HCT116 (cell line): ENCODE data around the gene CFAP119. TPM values are rescaled to one million over a fixed set of nuclear protein-coding genes. Genes with fewer than 3 reads are reported as not detected.

ENCODE experiments used
- ATAC-seq: fragments of 200-7000 bp; cut with Tn5 transposase; 2 replicates; pipeline ENCODE4 v1.9.1; 2020; ENCODE audit warnings: mild to moderate bottlenecking, moderate library complexity
- BruUV-seq: library from RNA; stranded (reverse); fragments of 400-500 nt; replicated peaks from 2 replicates; lab custom pipeline; 2021; lab: Mats Ljungman, UMichigan
- CTCF ChIA-PET: fragments of 300-600 bp; sonication (Branson Sonifier 250); formaldehyde crosslinking; loops from one replicate; lab custom pipeline; 2021; ENCODE audit warnings: antibody characterized with exemption; lab: Charles Lee
- POLR2A ChIA-PET: fragments of 300-600, 350-600 bp; sonication (Branson Sonifier 250); formaldehyde crosslinking; loops from one replicate; lab custom pipeline; 2021; ENCODE audit warnings: antibody characterized with exemption; lab: Charles Lee
- RAD21 ChIA-PET, 2 experiments: fragments of 300-600 bp; sonication (Branson Sonifier 250); formaldehyde crosslinking; loops; one replicate each; lab custom pipeline; 2023; ENCODE audit warnings: low total read pairs in 2 of 2; ENCODE audit not compliant: uncharacterized antibody in 2 of 2, unreplicated experiment in 2 of 2, low non-redundant PET in 1 of 2; lab: Charles Lee
- DNase-seq: peaks from one replicate; pipeline ENCODE4 v3.0.0-alpha.2; 2010; ENCODE audit warnings: low read depth, low spot score
- H2AFZ ChIP-seq: fragments of 200-600 bp; shearing (Covaris generic), sonication (generic); 2 replicates; pipeline ENCODE4 v1.6.1; 2017; ENCODE audit warnings: low read depth, mixed run types, mixed read lengths, antibody characterized with exemption, low read length; ENCODE audit not compliant: poor library complexity, severe bottlenecking
- H3K27ac ChIP-seq: 2 replicates; pipeline ENCODE4 v1.5.1; 2012; ENCODE audit warnings: low read depth, low read length
- H3K27me3 ChIP-seq: fragments of 200-600 bp; sonication (generic); 2 replicates; pipeline ENCODE4 v1.6.1; 2016; ENCODE audit warnings: mixed run types, low read length, mixed read lengths; ENCODE audit not compliant: insufficient read depth
- H3K36me3 ChIP-seq, 2 experiments: fragments of 200-500 bp in 1 of 2; fragments of 200-600 bp in 1 of 2; sonication (Bioruptor generic) in 1 of 2; sonication (generic) in 1 of 2; 2 replicates each; pipeline versions ENCODE4 v1.5.1 to v1.6.1; 2014 to 2016; ENCODE audit warnings: low read length in 2 of 2, inconsistent platforms in 1 of 2, mixed read lengths in 1 of 2, mixed run types in 1 of 2; ENCODE audit not compliant: insufficient read depth in 2 of 2, control insufficient read depth in 1 of 2
- H3K4me1 ChIP-seq, 2 experiments: fragments of 200-600 bp in 1 of 2; sonication (generic) in 1 of 2; 2 replicates each; pipeline versions ENCODE4 v1.5.1 to v1.6.1; 2012 to 2017; ENCODE audit warnings: low read length in 2 of 2, inconsistent platforms in 1 of 2, mild to moderate bottlenecking in 1 of 2, mixed read lengths in 1 of 2, mixed run types in 1 of 2, moderate library complexity in 1 of 2; ENCODE audit not compliant: insufficient read depth in 2 of 2, control insufficient read depth in 1 of 2
- H3K4me2 ChIP-seq: fragments of 200-600 bp; sonication (generic); 2 replicates; pipeline ENCODE4 v1.6.1; 2017; ENCODE audit warnings: mixed run types, low read length, mixed read lengths
- H3K4me3 ChIP-seq, 2 experiments: fragments of 200-600 bp in 1 of 2; sonication (generic) in 1 of 2; replicated peaks in 1 of 2; 2 replicates each; pipeline ENCODE4 v1.5.1; 2011 to 2016; ENCODE audit warnings: low read length in 2 of 2, control low read depth in 1 of 2, low read depth in 1 of 2, mild to moderate bottlenecking in 1 of 2, mixed read lengths in 1 of 2, mixed run types in 1 of 2
- H3K79me2 ChIP-seq: fragments of 200-600 bp; sonication (generic); 2 replicates; pipeline ENCODE4 v1.6.1; 2017; ENCODE audit warnings: mild to moderate bottlenecking, mixed run types, low read length, moderate library complexity, mixed read lengths; ENCODE audit not compliant: insufficient read depth
- H3K9ac ChIP-seq: fragments of 200-600 bp; sonication (generic); 2 replicates; pipeline ENCODE4 v1.6.1; 2016; ENCODE audit warnings: low read length, mixed read lengths
- H3K9me2 ChIP-seq: fragments of 200-600 bp; sonication (generic), shearing (Covaris generic); 2 replicates; pipeline ENCODE4 v1.6.1; 2017; ENCODE audit warnings: mixed run types, mild to moderate bottlenecking, moderate library complexity; ENCODE audit not compliant: insufficient read depth
- H3K9me3 ChIP-seq, 2 experiments: fragments of 200-500 bp in 1 of 2; fragments of 200-600 bp in 1 of 2; sonication (Bioruptor generic) in 1 of 2; sonication (generic) in 1 of 2; 2 replicates each; pipeline ENCODE4 v1.6.1; 2014 to 2017; ENCODE audit warnings: low read length in 2 of 2, mixed read lengths in 2 of 2, inconsistent platforms in 1 of 2, low read depth in 1 of 2, mild to moderate bottlenecking in 1 of 2, mixed run types in 1 of 2, moderate library complexity in 1 of 2; ENCODE audit not compliant: control insufficient read depth in 1 of 2, insufficient read depth in 1 of 2
- H4K20me1 ChIP-seq: fragments of 200-600 bp; sonication (generic), shearing (Covaris generic); 2 replicates; pipeline ENCODE4 v1.6.1; 2017; ENCODE audit warnings: mixed run types, mild to moderate bottlenecking, moderate library complexity; ENCODE audit not compliant: insufficient read depth
- CEBPB ChIP-seq: IDR thresholded peaks from 2 replicates; pipeline ENCODE4 v1.6.1; 2012; ENCODE audit warnings: low read depth
- ELF1 ChIP-seq: IDR thresholded peaks from 2 replicates; pipeline ENCODE4 v1.6.1; 2012; ENCODE audit warnings: low read depth, borderline replicate concordance
- EZH2 ChIP-seq: fragments of 200-600 bp; sonication (generic); IDR thresholded peaks from 2 replicates; pipeline ENCODE4 v1.6.1; 2017; ENCODE audit warnings: antibody characterized with exemption, mixed run types
- SIN3A ChIP-seq: IDR thresholded peaks from 2 replicates; pipeline ENCODE4 v1.6.1; 2012; ENCODE audit warnings: low read depth
- SP1 ChIP-seq: IDR thresholded peaks from 2 replicates; pipeline ENCODE4 v1.6.1; 2012; ENCODE audit warnings: low read depth
- SRF ChIP-seq: IDR thresholded peaks from 2 replicates; pipeline ENCODE4 v1.6.1; 2012; ENCODE audit warnings: low read depth
- YY1 ChIP-seq: IDR thresholded peaks from 2 replicates; pipeline ENCODE4 v1.6.1; 2011; ENCODE audit warnings: low read length, low read depth, moderate library complexity, mild to moderate bottlenecking; ENCODE audit not compliant: insufficient replicate concordance; ENCODE audit errors: extremely low read depth
- ZFX ChIP-seq: fragments of 450-650 bp; IDR thresholded peaks from 2 replicates; pipeline ENCODE4 v1.6.1; 2017
- intact Hi-C: fragments of 100-400 bp; cut with micrococcal nuclease; formaldehyde crosslinking; loops from 2 replicates; pipeline ENCODE4 v1.10.0; 2022
- total RNA-seq: library from RNA; stranded (reverse); gene quantifications from one replicate; pipeline ENCODE4 v1.2.1, GENCODE V29; 2021; ENCODE audit not compliant: unreplicated experiment
- TF ChIP-seq, protein P1 (sequence below): IDR thresholded peaks from 2 replicates; pipeline ENCODE4 v1.6.1; 2012
- TF ChIP-seq, protein P2 (sequence below), 3 experiments: fragments of 200-600 bp in 1 of 3; sonication (generic) in 1 of 3; IDR thresholded peaks in 2 of 3; conservative IDR thresholded peaks in 1 of 3; 2 replicates each; pipeline ENCODE4 v1.5.1; 2012 to 2017; ENCODE audit warnings: low read depth in 2 of 3, low read length in 2 of 3, antibody characterized with exemption in 1 of 3, borderline replicate concordance in 1 of 3, control low read depth in 1 of 3, mild to moderate bottlenecking in 1 of 3, mixed read lengths in 1 of 3, mixed run types in 1 of 3, moderate library complexity in 1 of 3; ENCODE audit not compliant: insufficient read depth in 1 of 3
- TF ChIP-seq, protein P3 (sequence below): IDR thresholded peaks from 2 replicates; pipeline ENCODE4 v1.6.1; 2011; ENCODE audit warnings: mild to moderate bottlenecking, low read length, moderate library complexity; ENCODE audit not compliant: insufficient replicate concordance; ENCODE audit errors: extremely low read depth

Gene CFAP119
- total RNA-seq, 1 experiment from 2014 or later, result 12.6 TPM

- peak overlapping the region; percentile 37 to 69 for H3K4me3 ChIP-seq
- TF ChIP-seq CEBPB, result no peak
- TF ChIP-seq, protein P1, sequence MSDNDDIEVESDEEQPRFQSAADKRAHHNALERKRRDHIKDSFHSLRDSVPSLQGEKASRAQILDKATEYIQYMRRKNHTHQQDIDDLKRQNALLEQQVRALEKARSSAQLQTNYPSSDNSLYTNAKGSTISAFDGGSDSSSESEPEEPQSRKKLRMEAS, result no peak
- no peak for TF ChIP-seq SIN3A
- no peak for TF ChIP-seq SP1
- TF ChIP-seq EZH2, result no peak
- TF ChIP-seq, protein P2, sequence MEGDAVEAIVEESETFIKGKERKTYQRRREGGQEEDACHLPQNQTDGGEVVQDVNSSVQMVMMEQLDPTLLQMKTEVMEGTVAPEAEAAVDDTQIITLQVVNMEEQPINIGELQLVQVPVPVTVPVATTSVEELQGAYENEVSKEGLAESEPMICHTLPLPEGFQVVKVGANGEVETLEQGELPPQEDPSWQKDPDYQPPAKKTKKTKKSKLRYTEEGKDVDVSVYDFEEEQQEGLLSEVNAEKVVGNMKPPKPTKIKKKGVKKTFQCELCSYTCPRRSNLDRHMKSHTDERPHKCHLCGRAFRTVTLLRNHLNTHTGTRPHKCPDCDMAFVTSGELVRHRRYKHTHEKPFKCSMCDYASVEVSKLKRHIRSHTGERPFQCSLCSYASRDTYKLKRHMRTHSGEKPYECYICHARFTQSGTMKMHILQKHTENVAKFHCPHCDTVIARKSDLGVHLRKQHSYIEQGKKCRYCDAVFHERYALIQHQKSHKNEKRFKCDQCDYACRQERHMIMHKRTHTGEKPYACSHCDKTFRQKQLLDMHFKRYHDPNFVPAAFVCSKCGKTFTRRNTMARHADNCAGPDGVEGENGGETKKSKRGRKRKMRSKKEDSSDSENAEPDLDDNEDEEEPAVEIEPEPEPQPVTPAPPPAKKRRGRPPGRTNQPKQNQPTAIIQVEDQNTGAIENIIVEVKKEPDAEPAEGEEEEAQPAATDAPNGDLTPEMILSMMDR (IDR thresholded peaks at IDR 0.05 in 2 of 3, conservative IDR thresholded peaks at IDR 0.05 in 1 of 3; ENCODE audit: borderline replicate concordance in 1 of 3, insufficient read depth in 1 of 3, low read depth in 2 of 3, low read length in 2 of 3), result no peak
- TF ChIP-seq, protein P3, sequence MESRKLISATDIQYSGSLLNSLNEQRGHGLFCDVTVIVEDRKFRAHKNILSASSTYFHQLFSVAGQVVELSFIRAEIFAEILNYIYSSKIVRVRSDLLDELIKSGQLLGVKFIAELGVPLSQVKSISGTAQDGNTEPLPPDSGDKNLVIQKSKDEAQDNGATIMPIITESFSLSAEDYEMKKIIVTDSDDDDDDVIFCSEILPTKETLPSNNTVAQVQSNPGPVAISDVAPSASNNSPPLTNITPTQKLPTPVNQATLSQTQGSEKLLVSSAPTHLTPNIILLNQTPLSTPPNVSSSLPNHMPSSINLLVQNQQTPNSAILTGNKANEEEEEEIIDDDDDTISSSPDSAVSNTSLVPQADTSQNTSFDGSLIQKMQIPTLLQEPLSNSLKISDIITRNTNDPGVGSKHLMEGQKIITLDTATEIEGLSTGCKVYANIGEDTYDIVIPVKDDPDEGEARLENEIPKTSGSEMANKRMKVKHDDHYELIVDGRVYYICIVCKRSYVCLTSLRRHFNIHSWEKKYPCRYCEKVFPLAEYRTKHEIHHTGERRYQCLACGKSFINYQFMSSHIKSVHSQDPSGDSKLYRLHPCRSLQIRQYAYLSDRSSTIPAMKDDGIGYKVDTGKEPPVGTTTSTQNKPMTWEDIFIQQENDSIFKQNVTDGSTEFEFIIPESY, result no peak
- TF ChIP-seq ZFX, result no peak
- TF ChIP-seq ELF1, result no peak
- TF ChIP-seq YY1, result no peak
- no peak for TF ChIP-seq SRF
- H3K4me1 ChIP-seq, result peaks cover 8 to 16% of the 10 kb centered on the region in 2 experiments; a peak in 3 of 4 replicates
- H4K20me1 ChIP-seq, result no peaks in the 10 kb centered on the region
- peak overlapping the region; percentile 83 for H3K9ac ChIP-seq
- H3K4me2 ChIP-seq, result peak overlapping the region; percentile 88
- ChIA-PET CTCF (interaction anchor here (0.7 to 1.4 kb wide), 3 partner anchors 67 to 317 kb away, joined by 3 to 5 read pairs (median 3); partner anchors contain the start of gene DCTPP1), RAD21 (no interaction called here), POLR2A (interaction anchor here (0.8 to 1.5 kb wide), 3 partner anchors 13 to 58 kb away, joined by 3 to 7 read pairs (median 7); no protein-coding TSS in a partner anchor)
- H3K9me2 ChIP-seq, result no peaks in the 10 kb centered on the region
- H3K79me2 ChIP-seq, result peaks cover 21% of the 10 kb centered on the region
- no peak overlapping the region for H2AFZ ChIP-seq
- no peak for ATAC-seq
- DNase-seq, result no peak
- peak overlapping the region; percentile 69 for H3K27ac ChIP-seq
- no peaks in the 10 kb centered on the region for H3K9me3 ChIP-seq
- H3K27me3 ChIP-seq, result no peaks in the 10 kb centered on the region
- intact Hi-C loops, result no loop called here
- no TSS peak for BruUV-seq
- peaks cover 13 to 26% of the 10 kb centered on the region in 2 experiments; a peak in 3 of 4 replicates for H3K36me3 ChIP-seq
Observed at GRCh38 chr16:30747331-30747730, 14.5 kb downstream of the CFAP119 start.
